ENCODE measurements around the gene ILF3. TPM values are rescaled to one million over a fixed set of nuclear protein-coding genes. Genes with fewer than 3 reads are reported as not detected.

ILF3 gene
- total and polyA plus RNA-seq, 12 donors = 75.0 to 254 (median 184) TPM

GRCh38 chr19:10692673-10693264, 38.6 kb downstream of the ILF3 start:
- intact Hi-C loops (cut with DNase I) = no loop called here
- no peak for TF ChIP-seq POLR2A (IDR thresholded peaks at IDR 0.05)
- TF ChIP-seq CTCF (IDR thresholded peaks at IDR 0.05) = no peak
- DNase-seq = no peak
- Histone ChIP-seq H3K27ac (no peak overlapping the region), H3K36me3 (replicated peaks in 1 of 2) (peaks cover 0 to 48% of the 10 kb centered on the region in 2 donors), H3K4me1 (replicated peaks in 1 of 2) (peaks cover 0 to 10% of the 10 kb centered on the region in 2 donors), H3K4me3 (no peak overlapping the region), H3K27me3 (no peaks in the 10 kb centered on the region), H3K9me3 (replicated peaks in 1 of 3) (no peaks in the 10 kb centered on the region)
- 79 to 94% (median 91%) methylated on average over 5 of the region's 5 CpGs for WGBS, 4 donors

- Histone ChIP-seq H3K27me3 (no peaks in the 10 kb centered on the region), H3K27ac (no peak overlapping the region), H3K4me3 (no peak overlapping the region), H3K4me1 (replicated peaks in 1 of 2) (peaks cover 0 to 10% of the 10 kb centered on the region in 2 donors), H3K9me3 (replicated peaks in 1 of 3) (no peaks in the 10 kb centered on the region), H3K36me3 (replicated peaks in 1 of 2) (peaks cover 0 to 27% of the 10 kb centered on the region in 2 donors)
- 40 to 51% (median 42%) methylated on average over 10 to 16 of the region's 16 CpGs for WGBS, 4 donors
- intact Hi-C loops (cut with DNase I) = loop anchor here (5.0 kb wide), 3 partner anchors 38 to 113 kb away; partner anchors contain the start of gene ILF3 (in 1 of the 2)
- TF ChIP-seq POLR2A (IDR thresholded peaks at IDR 0.05) (no peak), CTCF (IDR thresholded peaks at IDR 0.05) (no peak)
- DNase-seq = no peak
These were observed 40.7 kb downstream of the ILF3 start for GRCh38 chr19:10694706-10695307.

GRCh38 chr19:10695401-10696398, 41.6 kb downstream of the ILF3 start:
- Histone ChIP-seq H3K4me1 (replicated peaks in 1 of 2) (peaks cover 0 to 10% of the 10 kb centered on the region in 2 donors), H3K27ac (no peak overlapping the region), H3K4me3 (peak overlapping the region in 1 of 4 donors; percentile 13), H3K27me3 (no peaks in the 10 kb centered on the region), H3K36me3 (replicated peaks in 1 of 2) (peaks cover 0 to 19% of the 10 kb centered on the region in 2 donors), H3K9me3 (replicated peaks in 1 of 3) (no peaks in the 10 kb centered on the region)
- intact Hi-C loops (cut with DNase I) = loop anchor here (5.0 kb wide), 3 partner anchors 38 to 113 kb away; partner anchors contain the start of gene ILF3 (in 1 of the 2)
- WGBS, 4 donors = 9 to 18% (median 13%) methylated on average over 29 to 59 of the region's 59 CpGs
- TF ChIP-seq POLR2A (IDR thresholded peaks at IDR 0.05) (no peak), CTCF (IDR thresholded peaks at IDR 0.05) (no peak)
- peak; percentile 95 to 99 (median 96) for DNase-seq

Measured in adrenal gland (tissue), 12 donors.